Nephron progenitor cell (in vitro differentiated cells): ENCODE results near the gene ZNF580.

Experiments
- DNase-seq: peaks from one replicate; pipeline ENCODE4 v3.0.0; 2021
- H3K27ac Mint-ChIP-seq: 2 replicates; pipeline ENCODE4 v1.8.0; 2021; ENCODE audit warnings: mild to moderate bottlenecking, moderate library complexity, mixed read lengths
- H3K27me3 Mint-ChIP-seq: 2 replicates; pipeline ENCODE4 v1.8.0; 2021; ENCODE audit warnings: mild to moderate bottlenecking, low read depth, mixed read lengths; ENCODE audit not compliant: poor library complexity
- H3K36me3 Mint-ChIP-seq: 2 replicates; pipeline ENCODE4 v1.8.0; 2021; ENCODE audit warnings: low read depth, mixed read lengths
- H3K4me1 Mint-ChIP-seq: 2 replicates; pipeline ENCODE4 v1.8.0; 2021; ENCODE audit warnings: mixed read lengths
- H3K4me3 Mint-ChIP-seq: 2 replicates; pipeline ENCODE4 v1.8.0; 2021; ENCODE audit warnings: mild to moderate bottlenecking, moderate library complexity, mixed read lengths
- H3K9me3 Mint-ChIP-seq: 2 replicates; pipeline ENCODE4 v1.8.0; 2021; ENCODE audit warnings: mild to moderate bottlenecking, moderate library complexity, mixed read lengths
- TF ChIP-seq, protein P1 (sequence below): fragments of 200-600 bp; sonication (generic); IDR thresholded peaks from 2 replicates; pipeline ENCODE4 v1.5.0; 2021; ENCODE audit warnings: antibody characterized with exemption

Gene ZNF580

GRCh38 chr19:55661826-55662225 lies 21.0 kb downstream of the ZNF580 start:
- TF ChIP-seq, protein P1, sequence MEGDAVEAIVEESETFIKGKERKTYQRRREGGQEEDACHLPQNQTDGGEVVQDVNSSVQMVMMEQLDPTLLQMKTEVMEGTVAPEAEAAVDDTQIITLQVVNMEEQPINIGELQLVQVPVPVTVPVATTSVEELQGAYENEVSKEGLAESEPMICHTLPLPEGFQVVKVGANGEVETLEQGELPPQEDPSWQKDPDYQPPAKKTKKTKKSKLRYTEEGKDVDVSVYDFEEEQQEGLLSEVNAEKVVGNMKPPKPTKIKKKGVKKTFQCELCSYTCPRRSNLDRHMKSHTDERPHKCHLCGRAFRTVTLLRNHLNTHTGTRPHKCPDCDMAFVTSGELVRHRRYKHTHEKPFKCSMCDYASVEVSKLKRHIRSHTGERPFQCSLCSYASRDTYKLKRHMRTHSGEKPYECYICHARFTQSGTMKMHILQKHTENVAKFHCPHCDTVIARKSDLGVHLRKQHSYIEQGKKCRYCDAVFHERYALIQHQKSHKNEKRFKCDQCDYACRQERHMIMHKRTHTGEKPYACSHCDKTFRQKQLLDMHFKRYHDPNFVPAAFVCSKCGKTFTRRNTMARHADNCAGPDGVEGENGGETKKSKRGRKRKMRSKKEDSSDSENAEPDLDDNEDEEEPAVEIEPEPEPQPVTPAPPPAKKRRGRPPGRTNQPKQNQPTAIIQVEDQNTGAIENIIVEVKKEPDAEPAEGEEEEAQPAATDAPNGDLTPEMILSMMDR: no peak
- DNase-seq: no peak
- Mint-ChIP-seq H3K4me1 (peaks cover 30% of the 10 kb centered on the region), H3K4me3 (no peak overlapping the region), H3K27me3 (no peaks in the 10 kb centered on the region), H3K27ac (peak overlapping the region; percentile 82), H3K9me3 (no peaks in the 10 kb centered on the region), H3K36me3 (peaks cover 48% of the 10 kb centered on the region)

GRCh38 chr19:55663846-55664536 lies 23.2 kb downstream of the ZNF580 start:
- no peak for DNase-seq
- Mint-ChIP-seq H3K4me3 (no peak overlapping the region), H3K9me3 (no peaks in the 10 kb centered on the region), H3K27ac (peak overlapping the region; percentile 82), H3K4me1 (peaks cover 12% of the 10 kb centered on the region), H3K27me3 (no peaks in the 10 kb centered on the region), H3K36me3 (peaks cover 54% of the 10 kb centered on the region)
- TF ChIP-seq, protein P1: no peak

DNA sequence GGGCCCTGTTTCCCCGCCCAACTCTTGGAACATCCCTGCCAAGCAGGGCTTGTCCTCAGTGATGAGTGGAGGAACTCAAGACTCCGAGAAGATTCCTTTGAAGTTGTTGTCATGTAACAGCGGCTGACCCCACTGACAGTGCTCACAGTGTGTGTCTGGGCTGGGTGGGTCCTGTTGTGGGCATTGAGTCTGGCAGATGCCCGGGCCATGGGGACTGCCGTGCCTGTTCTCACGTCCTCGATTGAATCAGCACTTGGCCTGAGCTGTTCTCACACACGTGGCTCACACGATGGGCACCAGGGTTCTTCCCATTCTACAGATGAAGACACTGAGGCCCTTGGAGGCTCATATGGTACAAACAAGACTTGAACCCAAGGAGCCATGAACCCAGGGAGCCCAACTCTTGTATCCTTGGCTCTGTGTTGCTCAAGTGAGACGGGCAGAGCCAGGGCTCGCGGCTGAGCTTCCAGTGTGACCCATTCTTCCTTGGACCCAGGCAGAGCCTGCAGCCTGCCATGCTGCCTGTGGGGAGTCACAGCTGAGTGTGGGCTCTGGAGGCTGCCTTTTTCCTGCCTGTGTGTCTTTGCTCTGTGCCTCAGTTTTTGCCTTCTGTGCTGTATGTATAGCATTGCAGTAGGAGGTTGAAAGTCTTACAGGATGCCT lies 25.7 kb downstream of the ZNF580 start:
- Mint-ChIP-seq H3K4me3 (no peak overlapping the region), H3K27me3 (peaks cover 3% of the 10 kb centered on the region), H3K4me1 (peaks cover 17% of the 10 kb centered on the region), H3K36me3 (peaks cover 51% of the 10 kb centered on the region), H3K27ac (peak overlapping the region; percentile 16), H3K9me3 (no peaks in the 10 kb centered on the region)
- TF ChIP-seq, protein P1: no peak
- no peak for DNase-seq

DNA sequence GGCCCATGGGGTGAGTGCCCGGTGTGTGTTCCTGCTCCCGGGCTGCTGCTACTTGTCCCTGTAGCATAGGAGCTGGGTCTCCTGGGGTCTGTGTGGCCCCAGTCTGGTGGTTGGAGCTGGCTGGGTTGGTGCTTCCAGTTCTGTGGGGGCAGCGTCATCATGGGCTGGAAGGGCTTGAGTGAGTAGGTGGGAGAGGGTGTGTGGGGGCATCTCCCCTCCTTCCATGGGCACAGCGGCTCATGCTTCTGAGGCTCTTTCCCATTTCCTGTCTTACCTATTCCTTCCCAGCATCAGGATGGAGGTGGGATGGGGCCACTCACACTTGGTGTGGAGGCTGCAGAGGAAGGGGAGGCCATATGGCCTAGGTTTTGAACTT lies 26.2 kb downstream of the ZNF580 start:
- peaks cover 3% of the 10 kb centered on the region for H3K27me3 Mint-ChIP-seq
- no peak for DNase-seq
- H3K4me1 Mint-ChIP-seq: peaks cover 16% of the 10 kb centered on the region
- no peaks in the 10 kb centered on the region for H3K9me3 Mint-ChIP-seq
- H3K27ac Mint-ChIP-seq: peak overlapping the region; percentile 16
- no peak overlapping the region for H3K4me3 Mint-ChIP-seq
- H3K36me3 Mint-ChIP-seq: peaks cover 47% of the 10 kb centered on the region
- TF ChIP-seq, protein P1: no peak

DNA sequence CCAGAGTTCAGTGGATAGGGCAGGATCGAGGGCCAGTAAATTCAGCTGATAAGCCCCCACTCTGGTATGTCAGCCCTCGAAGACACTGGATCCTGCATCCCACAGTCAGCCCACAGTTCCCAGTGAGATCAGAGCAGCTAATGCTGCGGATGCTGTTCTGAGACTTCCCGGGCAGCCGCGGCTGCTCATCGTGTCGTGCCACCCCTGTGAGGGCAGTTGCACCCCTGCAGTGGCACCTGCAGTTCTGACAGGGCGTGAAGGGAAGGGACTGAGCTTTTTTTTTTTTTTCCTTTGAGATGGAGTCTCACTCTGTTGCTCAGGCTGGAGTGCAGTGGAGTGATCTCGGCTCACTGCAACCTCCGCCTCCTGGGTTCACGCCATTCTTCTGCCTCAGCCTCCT lies 26.7 kb downstream of the ZNF580 start:
- peaks cover 3% of the 10 kb centered on the region for H3K27me3 Mint-ChIP-seq

More for the DNA sequence above, 26.7 kb downstream of the ZNF580 start:
- H3K9me3 Mint-ChIP-seq: no peaks in the 10 kb centered on the region
- H3K36me3 Mint-ChIP-seq: peaks cover 47% of the 10 kb centered on the region
- TF ChIP-seq, protein P1: no peak
- H3K27ac Mint-ChIP-seq: no peak overlapping the region
- peaks cover 19% of the 10 kb centered on the region for H3K4me1 Mint-ChIP-seq
- H3K4me3 Mint-ChIP-seq: no peak overlapping the region
- no peak for DNase-seq
